ENCODE data around the gene PSME3.

- TF ChIP-seq POLR2A (IDR thresholded peaks at IDR 0.05) (no peak), CTCF (IDR thresholded peaks at IDR 0.05) (no peak)
These were observed 46.4 kb downstream of the PSME3 start for GRCh38 chr17:42879596-42879985.
